ENCODE measurements around the gene FHOD3. TPM values are rescaled to one million over a fixed set of nuclear protein-coding genes. Genes with fewer than 3 reads are reported as not detected.

FHOD3 gene
- total RNA-seq, 2 experiments from 2014 or later: not detected

GRCh38 chr18:36309436-36310391 lies 12.2 kb downstream of the FHOD3 start:
- intact Hi-C loops (cut with micrococcal nuclease): loop anchor here (10.0 kb wide), 1 partner anchor 265 kb away; no protein-coding TSS in a partner anchor
- H3K4me3 Mint-ChIP-seq: no peak overlapping the region
- no peak overlapping the region for H3K27ac Mint-ChIP-seq
- H3K9me3 Mint-ChIP-seq: no peaks in the 10 kb centered on the region
- no peak for DNase-seq
- TF ChIP-seq, protein P1, sequence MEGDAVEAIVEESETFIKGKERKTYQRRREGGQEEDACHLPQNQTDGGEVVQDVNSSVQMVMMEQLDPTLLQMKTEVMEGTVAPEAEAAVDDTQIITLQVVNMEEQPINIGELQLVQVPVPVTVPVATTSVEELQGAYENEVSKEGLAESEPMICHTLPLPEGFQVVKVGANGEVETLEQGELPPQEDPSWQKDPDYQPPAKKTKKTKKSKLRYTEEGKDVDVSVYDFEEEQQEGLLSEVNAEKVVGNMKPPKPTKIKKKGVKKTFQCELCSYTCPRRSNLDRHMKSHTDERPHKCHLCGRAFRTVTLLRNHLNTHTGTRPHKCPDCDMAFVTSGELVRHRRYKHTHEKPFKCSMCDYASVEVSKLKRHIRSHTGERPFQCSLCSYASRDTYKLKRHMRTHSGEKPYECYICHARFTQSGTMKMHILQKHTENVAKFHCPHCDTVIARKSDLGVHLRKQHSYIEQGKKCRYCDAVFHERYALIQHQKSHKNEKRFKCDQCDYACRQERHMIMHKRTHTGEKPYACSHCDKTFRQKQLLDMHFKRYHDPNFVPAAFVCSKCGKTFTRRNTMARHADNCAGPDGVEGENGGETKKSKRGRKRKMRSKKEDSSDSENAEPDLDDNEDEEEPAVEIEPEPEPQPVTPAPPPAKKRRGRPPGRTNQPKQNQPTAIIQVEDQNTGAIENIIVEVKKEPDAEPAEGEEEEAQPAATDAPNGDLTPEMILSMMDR (IDR thresholded peaks at IDR 0.05): no peak
- POLR2A ChIA-PET: no interaction called here
- CTCF ChIA-PET: no interaction called here
- H3K36me3 Mint-ChIP-seq (ENCODE audit: low read depth): no peaks in the 10 kb centered on the region
- H3K4me1 Mint-ChIP-seq (ENCODE audit: low read depth): no peaks in the 10 kb centered on the region
- ATAC-seq: no peak
- peaks cover 23% of the 10 kb centered on the region for H3K27me3 Mint-ChIP-seq

DNA sequence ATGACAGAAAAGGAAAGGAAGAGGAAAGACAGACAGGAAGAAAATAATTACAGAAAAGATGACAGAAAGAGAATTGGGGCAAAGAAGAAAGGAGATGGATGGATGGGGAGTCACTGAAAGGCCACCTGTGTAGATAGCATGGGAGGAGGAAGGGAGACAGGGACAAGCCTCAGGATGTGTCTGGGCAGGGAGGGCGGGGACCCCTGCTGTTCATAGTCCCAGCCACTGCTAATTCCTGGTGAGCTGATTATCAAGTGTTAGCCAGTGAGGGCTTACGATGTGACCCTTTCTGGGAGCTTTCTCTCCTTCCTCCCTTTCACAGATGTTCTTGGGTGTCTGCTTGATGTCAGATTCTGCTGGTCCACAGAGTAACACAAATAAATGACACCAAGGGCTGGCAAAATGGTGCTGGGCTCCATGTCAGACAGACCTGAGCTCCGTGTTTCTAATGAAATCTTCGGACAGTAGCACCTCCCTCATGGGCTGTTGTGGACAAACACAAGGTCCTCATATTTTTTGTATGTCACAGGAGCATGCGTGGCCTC lies 13.6 kb downstream of the FHOD3 start:
- no peaks in the 10 kb centered on the region for H3K36me3 Mint-ChIP-seq (ENCODE audit: low read depth)
- intact Hi-C loops (cut with micrococcal nuclease): no loop called here
- TF ChIP-seq, protein P1 (IDR thresholded peaks at IDR 0.05): no peak
- ChIA-PET CTCF (no interaction called here), POLR2A (no interaction called here)
- ATAC-seq (no peak), DNase-seq (no peak)
- H3K27ac Mint-ChIP-seq: no peak overlapping the region
- no peaks in the 10 kb centered on the region for H3K9me3 Mint-ChIP-seq
- H3K4me3 Mint-ChIP-seq: no peak overlapping the region
- H3K4me1 Mint-ChIP-seq (ENCODE audit: low read depth): no peaks in the 10 kb centered on the region
- H3K27me3 Mint-ChIP-seq: peaks cover 17% of the 10 kb centered on the region

DNA sequence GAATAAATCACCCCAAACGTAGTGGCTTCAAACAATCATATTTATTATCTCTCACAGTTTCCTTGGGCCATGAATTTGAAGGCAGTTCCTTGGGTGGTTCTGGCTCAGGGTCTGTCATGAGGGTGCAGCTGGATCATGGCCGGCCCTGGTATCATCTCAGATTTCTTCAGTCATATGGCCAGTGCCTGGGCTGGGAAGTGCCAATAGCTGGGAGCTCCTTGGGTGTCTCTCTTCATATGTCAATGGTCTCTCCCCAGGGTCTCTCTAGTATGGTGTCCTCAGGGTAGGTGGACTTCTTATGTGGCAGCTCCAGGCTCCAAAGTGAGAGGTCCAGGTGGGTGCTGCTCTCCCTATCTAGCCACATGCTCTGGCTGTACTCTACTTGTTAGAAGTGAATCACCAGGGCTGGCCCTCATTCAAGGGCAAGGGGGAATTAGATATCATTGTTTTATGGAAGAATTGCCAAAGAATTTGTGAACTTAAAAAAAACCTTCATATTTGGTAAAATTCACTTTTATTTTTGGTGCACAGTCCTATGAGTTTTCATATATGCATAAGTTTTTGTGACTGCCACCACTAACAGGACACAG lies 15.4 kb downstream of the FHOD3 start:
- ATAC-seq (no peak), DNase-seq (no peak)
- Mint-ChIP-seq H3K27me3 (peaks cover 13% of the 10 kb centered on the region), H3K9me3 (no peaks in the 10 kb centered on the region), H3K4me3 (no peak overlapping the region), H3K4me1 (ENCODE audit: low read depth) (no peaks in the 10 kb centered on the region), H3K36me3 (ENCODE audit: low read depth) (no peaks in the 10 kb centered on the region), H3K27ac (no peak overlapping the region)
- intact Hi-C loops (cut with micrococcal nuclease): no loop called here
- ChIA-PET CTCF (no interaction called here), POLR2A (no interaction called here)
- TF ChIP-seq, protein P1 (IDR thresholded peaks at IDR 0.05): no peak

DNA sequence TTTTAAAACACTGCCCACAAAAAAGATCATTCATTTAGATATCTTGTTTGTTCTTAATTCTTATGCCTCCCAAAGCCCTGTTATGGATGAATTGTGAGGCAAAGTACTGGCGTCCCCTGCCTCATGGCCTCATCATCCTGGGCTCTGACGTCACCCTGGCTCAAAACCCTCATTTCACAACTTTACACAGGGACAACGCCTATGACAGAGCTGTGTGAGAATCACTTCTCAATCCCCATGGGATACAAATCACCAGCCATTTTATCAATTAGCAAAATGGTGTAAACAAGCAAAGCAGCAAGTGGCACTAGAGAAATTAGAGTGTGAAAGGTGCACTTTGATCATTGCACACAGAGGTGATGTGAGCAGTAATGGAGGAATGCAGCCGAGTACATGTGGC lies 16.6 kb downstream of the FHOD3 start:
- Mint-ChIP-seq H3K4me1 (ENCODE audit: low read depth) (no peaks in the 10 kb centered on the region), H3K27me3 (peaks cover 15% of the 10 kb centered on the region), H3K36me3 (ENCODE audit: low read depth) (peaks cover 2% of the 10 kb centered on the region), H3K27ac (no peak overlapping the region), H3K4me3 (no peak overlapping the region), H3K9me3 (peaks cover 9% of the 10 kb centered on the region)
- intact Hi-C loops (cut with micrococcal nuclease): no loop called here
- DNase-seq: no peak
- TF ChIP-seq, protein P1 (IDR thresholded peaks at IDR 0.05): no peak
- POLR2A ChIA-PET: no interaction called here
- ATAC-seq: no peak
- CTCF ChIA-PET: no interaction called here

DNA sequence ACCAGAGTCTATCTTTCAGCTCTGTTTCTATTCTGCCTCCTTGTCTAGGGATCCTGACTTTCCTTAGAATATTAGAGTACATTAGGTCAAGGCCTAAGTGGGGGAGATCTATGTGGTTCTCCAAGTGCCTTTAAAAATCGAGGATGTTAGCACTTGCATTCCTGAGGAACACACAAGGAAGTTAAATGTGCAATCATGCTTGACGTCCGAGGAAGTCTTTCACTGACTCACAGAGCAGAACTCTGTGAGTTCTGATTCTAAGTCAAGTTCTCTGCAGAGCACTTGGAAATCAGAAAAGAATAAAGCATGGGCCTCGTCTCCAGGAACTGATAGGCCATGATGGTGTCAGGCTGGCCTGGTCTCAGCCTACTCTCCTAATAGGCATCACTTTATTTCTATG lies 17.2 kb downstream of the FHOD3 start:
- no peak for ATAC-seq
- DNase-seq: no peak
- TF ChIP-seq, protein P1 (IDR thresholded peaks at IDR 0.05): no peak
- POLR2A ChIA-PET: no interaction called here
- no peak overlapping the region for H3K4me3 Mint-ChIP-seq
- no peaks in the 10 kb centered on the region for H3K4me1 Mint-ChIP-seq (ENCODE audit: low read depth)
- H3K36me3 Mint-ChIP-seq (ENCODE audit: low read depth): peaks cover 2% of the 10 kb centered on the region
- peaks cover 10% of the 10 kb centered on the region for H3K9me3 Mint-ChIP-seq
- CTCF ChIA-PET: no interaction called here
- intact Hi-C loops (cut with micrococcal nuclease): no loop called here
- H3K27ac Mint-ChIP-seq: no peak overlapping the region
- H3K27me3 Mint-ChIP-seq: peaks cover 12% of the 10 kb centered on the region
